HG02884 (cell line): Measurements from ENCODE around the gene TOMM40.
"Not testable (repeated sequence)": the region's sequence is repeated elsewhere in the genome, so short reads cannot be mapped to it uniquely, and the experiment has no call there.

ENCODE experiments used
- ATAC-seq: cut with Tn5 transposase; IDR thresholded peaks from one replicate; pipeline ENCODE4 v1.9.1; 2021; ENCODE audit warnings: mild to moderate bottlenecking, moderate library complexity; ENCODE audit not compliant: unreplicated experiment

TOMM40 gene

DNA sequence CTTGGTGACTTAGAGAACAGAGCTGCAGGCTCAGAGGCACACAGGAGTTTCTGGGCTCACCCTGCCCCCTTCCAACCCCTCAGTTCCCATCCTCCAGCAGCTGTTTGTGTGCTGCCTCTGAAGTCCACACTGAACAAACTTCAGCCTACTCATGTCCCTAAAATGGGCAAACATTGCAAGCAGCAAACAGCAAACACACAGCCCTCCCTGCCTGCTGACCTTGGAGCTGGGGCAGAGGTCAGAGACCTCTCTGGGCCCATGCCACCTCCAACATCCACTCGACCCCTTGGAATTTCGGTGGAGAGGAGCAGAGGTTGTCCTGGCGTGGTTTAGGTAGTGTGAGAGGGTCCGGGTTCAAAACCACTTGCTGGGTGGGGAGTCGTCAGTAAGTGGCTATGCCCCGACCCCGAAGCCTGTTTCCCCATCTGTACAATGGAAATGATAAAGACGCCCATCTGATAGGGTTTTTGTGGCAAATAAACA lies 33.2 kb downstream of the TOMM40 start:
- no peak for ATAC-seq

DNA sequence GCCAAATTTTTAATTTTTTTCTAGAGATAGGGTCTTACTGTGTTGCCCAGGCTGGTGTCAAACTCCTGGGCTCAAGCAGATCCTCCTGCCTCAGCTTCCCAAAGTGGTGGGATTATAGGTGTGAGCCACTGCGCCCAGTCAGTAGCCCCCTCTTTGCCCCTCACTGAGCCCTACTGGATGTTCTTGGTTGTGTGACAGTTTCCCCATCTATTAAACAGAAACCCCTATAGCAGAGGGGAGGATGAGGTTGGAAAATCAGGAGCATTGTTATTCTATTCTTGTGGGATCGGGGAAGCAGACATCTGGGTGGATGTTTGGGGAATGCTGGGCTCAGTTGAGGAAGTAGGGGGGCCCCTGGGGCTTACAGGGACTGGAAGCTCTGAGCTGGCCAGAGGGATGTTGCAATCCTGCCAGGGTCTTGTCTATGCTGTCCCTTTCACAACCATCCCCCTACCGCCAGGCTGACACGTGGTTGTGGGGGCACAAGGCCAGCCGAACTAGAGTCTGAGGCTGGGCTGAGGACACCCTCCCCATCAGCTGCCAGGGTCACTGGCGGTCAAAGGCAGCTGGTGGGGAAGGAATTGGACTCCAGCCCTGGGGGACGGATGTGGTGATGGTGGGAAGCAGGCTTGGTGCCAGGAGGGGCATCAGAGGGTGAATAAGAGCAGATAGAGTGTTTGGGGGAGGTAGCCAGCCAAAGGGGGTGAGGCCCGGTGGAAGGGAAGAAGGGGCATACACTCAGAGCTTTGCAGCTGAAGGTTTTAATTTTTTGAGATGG lies 34.2 kb downstream of the TOMM40 start:
- no peak for ATAC-seq

DNA sequence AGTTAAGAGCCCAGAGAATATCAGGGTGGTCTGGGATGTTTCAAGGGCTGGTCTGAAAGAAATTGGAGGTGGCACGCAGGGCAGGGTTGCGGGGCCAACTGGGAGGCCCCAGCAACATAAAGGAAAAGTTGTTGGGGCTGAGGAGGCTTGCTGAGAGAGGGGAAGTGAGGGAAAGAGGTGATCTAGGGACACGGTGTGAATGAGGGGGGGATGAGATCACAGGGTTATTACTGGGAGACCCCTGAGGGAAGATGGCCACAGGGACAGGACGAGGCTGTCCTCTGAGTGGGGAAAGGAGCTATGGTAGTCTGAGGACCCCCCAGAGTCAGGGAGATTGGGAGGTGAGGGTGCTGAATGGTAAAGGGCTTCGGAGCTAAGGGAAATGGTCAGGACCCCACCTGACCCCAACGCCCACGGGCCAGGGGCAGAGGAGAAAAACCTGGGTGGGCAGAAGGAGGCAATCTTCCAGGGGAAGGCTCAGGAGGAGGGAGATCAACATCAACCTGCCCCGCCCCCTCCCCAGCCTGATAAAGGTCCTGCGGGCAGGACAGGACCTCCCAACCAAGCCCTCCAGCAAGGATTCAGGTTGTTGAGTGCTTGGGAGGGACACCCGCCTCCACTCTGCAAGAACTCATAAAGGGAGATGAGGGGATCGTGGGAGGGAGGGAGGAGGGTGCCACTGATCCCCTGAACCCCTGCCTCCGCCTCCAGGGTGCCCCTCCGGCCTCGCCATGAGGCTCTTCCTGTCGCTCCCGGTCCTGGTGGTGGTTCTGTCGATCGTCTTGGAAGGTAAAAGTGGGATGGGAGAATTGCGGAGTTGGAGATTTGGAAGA lies 35.4 kb downstream of the TOMM40 start:
- ATAC-seq = not testable (repeated sequence)

DNA sequence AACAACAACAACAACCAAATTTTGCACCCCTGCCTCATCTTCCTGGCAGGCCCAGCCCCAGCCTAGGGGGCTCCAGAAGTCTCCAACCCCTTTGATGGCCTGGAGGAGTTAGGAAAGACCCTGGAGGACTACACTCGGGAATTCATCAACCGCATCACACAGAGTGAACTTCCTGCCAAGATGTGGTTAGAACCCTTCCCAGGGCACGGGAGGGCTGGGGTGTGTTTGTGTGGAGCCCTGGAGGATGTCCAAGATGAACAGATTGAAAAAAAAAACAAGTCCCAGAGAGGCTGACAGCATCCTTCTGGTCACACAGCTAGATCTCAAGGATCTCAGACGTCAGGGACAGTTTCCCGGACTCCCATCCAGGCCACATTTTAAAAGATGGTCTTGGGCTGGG lies 36.7 kb downstream of the TOMM40 start:
- no peak for ATAC-seq

DNA sequence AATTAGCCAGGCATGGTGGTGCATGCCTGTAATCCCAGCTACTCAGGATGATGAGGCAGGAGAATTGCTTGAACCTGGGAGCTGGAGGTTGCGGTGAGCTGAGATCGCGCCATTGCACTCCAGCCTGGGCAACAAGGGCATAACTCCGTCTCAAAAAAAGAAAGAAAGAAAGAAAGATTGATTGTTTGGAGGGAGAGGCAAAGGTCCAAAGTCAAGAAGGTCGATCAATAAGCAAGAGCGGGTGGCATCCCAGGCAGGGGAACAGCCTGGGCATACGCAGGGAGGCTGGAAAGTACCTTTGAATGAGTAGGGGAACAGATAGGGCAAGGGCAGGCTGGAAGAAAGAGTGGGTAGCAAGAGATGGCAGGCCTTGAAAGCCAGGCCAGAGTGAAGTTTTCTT lies 39.0 kb downstream of the TOMM40 start:
- no peak for ATAC-seq

DNA sequence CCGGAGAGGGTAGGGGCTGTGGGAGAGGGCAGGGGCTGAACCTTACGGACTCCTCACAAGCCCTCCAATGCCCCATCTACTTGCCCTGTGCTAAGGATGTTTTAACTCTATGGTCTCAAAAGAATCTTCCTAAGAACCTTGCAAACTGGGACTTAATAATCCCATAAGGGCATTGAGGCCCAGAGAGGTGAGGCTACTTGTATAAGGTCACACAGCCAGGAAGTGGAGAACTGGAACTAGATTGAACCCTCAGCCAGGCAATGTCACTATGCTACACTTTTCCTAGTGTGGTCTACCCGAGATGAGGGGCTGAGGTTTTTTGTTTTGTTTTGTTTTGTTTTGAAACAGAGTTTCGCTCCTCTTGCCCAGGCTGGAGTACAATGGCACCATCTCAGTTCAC lies 40.5 kb downstream of the TOMM40 start:
- ATAC-seq = no peak

DNA sequence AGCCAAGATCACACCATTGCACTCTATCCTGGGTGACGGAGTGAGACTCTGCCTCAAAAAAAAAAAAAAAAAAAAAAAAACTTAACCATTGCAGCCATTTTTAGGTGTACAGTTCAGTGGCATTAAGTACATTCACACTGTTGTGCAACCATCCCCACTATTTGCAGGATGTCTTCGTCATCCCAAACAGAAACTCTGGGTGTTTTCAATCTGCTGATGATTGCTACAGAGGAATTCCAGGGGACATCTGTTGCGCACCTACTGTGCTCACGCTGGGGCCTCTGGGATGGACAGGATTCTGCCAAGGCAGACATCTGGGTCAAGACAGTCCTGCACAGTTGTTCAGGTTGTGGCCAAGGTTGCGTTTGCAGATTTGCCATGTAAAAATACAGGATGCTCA lies 48.6 kb downstream of the TOMM40 start:
- ATAC-seq = no peak

DNA sequence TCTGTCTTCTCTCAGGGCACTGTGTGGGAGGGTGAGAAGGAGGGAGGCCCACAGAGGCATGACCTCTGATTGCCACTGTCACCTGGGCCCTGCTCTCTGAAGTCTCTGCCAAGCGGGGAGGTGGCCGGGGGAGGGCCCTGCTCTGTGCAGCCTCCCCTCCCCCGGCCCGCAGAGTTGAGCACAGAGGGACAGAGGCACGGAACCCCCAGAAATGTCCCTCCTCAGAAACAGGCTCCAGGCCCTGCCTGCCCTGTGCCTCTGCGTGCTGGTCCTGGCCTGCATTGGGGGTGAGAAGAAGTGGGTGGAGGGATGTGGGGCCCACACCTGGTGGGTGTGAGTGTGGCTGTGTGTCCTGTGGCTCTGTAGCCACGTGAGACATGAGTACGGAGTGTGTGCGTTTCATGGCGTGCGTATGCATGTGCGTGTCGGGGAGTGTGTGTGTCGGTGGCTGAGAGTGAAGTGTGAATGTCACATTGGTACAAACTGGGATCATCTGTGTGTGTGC lies 51.1 kb downstream of the TOMM40 start, which contains the start of gene APOC4:
APOC4 (plus strand) TSS at position 171 of the 505 bp plus-strand sequence; CDS start at position 212, 41 bp downstream.
- no peak for ATAC-seq

DNA sequence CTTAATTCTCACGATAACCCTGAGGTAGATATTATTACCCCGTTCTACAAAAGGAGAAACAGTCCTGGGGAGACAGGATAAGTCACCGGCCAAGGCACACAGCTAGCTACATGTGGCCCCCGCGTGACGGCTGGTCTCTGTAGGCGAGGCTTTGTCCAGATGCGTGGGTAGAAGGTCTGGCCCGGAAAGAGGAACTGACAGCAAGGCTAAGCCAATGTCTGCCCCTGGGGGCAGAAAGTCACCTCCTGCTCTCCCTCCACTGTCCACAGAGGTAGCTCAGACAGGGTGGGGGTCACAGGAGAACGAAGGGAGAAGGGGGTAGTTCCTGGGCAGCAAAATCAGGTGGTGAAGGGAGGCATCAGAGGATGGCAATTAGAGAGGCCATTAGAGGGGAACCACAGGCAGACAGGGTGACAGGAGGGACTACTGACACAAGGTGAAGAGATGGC lies 52.8 kb downstream of the TOMM40 start:
- peak; percentile 52 for ATAC-seq

DNA sequence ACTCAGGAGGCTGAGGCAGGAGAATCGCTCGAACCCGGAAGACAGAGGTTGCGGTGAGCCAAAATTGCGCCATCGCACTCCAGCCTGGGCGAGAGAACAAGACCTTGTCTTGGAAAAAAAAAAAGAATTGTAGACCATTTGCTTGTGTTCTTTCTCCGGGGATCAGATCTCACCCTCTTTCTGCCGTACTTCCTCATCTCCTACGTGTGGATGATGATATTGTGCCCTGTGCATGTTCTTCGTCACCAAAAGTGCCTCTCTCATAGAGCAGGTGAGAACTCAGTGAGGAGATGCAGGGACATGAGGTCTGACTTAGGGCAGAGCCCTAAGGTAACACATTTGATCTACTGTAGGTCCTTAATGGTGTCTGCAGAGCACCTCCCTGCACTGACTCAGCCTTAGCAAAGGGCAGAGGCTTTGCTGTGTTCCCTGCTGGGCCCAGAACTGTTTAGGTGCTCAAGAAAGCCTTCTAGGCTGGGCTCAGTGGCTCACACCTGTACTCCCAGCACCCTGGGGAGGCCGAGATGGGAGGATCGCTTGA lies 56.1 kb downstream of the TOMM40 start:
- no peak for ATAC-seq

DNA sequence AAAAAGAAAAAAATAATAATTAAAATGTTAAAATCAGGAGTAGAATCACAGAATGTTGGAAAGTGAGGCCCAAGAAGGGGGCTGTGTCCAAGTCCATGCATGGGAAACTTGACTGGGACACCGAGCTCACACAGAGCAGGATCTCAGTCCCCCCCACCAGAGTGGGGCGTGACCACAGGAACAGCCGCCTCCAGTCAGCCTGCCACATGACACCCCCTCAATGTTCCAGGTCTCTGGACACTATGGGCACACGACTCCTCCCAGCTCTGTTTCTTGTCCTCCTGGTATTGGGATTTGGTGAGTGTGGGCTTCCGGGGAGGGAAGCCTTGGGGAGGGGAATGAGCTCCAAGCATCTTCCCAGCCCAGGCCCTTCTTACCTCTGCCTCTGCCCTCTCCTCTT lies 57.2 kb downstream of the TOMM40 start:
- no peak for ATAC-seq

DNA sequence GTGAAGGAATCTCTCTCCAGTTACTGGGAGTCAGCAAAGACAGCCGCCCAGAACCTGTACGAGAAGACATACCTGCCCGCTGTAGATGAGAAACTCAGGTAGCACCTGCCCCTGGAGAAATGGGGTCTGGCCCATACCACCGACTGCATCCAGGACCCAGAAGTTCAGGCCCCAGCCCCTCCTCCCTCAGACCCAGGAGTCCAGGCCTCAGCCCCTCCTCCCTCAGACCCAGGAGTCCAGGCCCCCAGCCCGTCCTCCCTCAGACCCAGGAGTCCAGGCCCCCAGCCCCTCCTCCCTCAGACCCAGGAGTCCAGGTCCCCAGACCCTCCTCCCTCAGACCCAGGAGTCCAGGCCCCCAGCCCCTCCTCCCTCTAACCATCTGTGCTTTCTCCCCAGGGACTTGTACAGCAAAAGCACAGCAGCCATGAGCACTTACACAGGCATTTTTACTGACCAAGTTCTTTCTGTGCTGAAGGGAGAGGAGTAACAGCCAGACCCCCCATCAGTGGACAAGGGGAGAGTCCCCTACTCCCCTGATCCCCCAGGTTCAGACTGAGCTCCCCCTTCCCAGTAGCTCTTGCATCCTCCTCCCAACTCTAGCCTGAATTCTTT lies 57.8 kb downstream of the TOMM40 start:
- ATAC-seq = no peak

DNA sequence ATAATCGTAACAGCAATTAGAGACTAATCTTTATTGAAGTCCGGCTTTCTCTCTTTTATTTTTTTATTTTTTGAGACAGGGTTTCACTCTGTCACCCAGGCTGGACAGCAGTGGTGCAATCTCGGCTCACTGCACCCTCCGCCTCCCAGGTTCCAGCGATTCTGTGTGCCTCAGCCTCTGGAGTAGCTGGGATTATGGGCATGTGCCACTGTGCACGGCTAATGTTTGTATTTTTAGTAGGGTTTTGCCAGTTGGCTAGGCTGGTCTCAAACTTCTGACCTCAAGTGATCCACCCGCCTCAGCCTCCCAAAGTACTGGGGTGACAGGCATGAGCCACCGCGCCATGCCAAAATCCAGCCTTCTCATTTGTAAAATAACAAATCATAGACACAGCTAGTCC lies 58.5 kb downstream of the TOMM40 start:
- no peak for ATAC-seq

DNA sequence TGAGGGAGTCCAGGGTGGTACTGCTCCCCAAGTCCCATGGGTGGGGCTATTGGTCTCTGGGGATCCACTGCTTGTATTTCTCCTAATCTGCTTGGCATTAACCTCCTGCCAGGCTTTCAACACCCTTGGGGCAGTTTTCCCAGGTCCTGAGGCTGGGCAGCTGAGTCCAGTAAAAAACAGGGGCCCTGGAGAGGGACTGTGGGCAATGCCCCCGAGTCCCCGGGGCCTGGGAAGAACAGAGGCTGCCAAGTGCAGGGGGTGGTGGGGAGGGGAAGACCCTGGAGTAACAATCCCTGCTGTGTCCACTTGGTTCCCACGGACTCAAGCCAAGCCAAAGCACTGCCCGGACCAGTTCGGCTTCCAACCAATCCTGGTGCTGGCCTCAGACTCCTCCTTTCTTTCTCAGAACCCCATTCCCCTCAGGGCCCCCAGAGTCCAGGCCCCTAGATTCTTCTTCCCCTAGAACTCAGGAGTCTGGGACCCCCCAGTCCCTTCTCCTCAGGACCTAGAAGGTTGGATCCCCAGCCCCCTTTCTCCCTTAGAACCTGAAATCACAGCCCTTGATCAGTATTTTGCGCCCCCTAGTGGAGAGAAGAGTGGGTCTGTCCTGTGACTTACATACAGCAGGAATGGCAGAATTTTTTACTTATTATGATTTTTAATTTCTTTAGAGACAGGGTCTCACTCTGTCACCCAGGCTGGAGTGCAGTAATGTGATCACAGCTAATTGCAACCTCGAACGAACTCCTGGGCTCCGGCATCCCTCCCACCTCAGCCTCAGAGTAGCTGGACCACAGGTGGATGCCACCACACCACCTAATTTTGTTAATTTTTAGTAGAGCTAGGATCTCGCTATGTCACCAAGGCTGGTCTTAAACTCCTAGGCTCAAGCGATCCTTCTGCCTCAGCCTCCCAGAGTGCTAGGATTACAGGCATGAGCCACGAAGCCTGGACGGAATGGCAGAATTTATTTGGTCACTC lies 60.4 kb downstream of the TOMM40 start:
- ATAC-seq = no peak
